ENCODE measurements around the gene MAP3K5.

DNA sequence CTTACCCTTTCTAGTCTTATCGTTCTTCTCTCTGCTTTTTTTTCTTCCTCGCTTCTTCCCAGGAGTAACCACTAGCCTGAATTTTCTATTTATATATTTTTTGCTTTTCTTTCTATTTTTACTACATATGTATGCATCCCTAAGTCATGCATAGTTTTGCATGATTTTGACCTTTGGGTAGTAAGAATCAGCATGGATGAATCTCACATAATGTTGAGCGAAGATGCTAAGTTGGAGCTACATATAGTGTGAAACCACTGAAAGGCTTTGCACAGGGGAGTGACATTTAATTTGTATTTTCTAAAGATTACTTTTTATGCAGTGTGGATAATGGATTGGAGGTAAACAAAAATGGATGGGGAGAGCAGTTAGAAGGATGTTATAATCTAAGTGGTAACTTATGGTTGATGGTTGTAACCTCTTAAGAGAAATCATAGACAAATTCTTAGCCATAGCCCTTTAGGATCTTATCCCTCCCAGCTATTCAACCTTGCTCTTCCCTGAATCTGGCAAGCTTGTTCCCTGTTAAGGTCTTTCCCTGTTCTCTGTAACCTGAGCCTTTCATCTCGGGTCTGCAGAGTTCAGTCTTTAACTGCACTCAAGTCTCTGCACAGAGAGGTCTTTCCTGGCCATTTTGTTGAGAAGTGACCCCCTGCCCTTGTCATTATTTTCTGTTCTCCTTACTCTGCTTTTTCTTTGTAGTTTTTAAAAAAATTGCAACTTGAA lies 48.2 kb upstream of the MAP3K5 start:
- TF ChIP-seq POLR2AphosphoS5 (IDR thresholded peaks at IDR 0.05; ENCODE audit: low read depth, low read length), result no peak
- TF ChIP-seq POLR2A (IDR thresholded peaks at IDR 0.05; ENCODE audit: low read depth, low read length), result no peak
- TF ChIP-seq POU2F2 (IDR thresholded peaks at IDR 0.05; ENCODE audit: low read depth, low read length), result no peak
- no peak for TF ChIP-seq TAF1 (IDR thresholded peaks at IDR 0.05; ENCODE audit: low read depth, low read length)
- TF ChIP-seq PAX5 (IDR thresholded peaks at IDR 0.05; ENCODE audit: insufficient read depth, low read length, severe bottlenecking), result no peak
